Spinal cord (tissue), 10 donors: ENCODE data around the gene CASK. TPM values are rescaled to one million over a fixed set of nuclear protein-coding genes. Genes with fewer than 3 reads are reported as not detected.
"Not testable (repeated sequence)": the region's sequence is repeated elsewhere in the genome, so short reads cannot be mapped to it uniquely, and the experiment has no call there.

ENCODE experiments used
- DNase-seq, 6 donors: peaks; one replicate each; pipeline versions ENCODE4 v3.0.0 to v3.0.0-alpha.2; 2013 to 2015; ENCODE audit warnings: low spot score in 6 of 6, low read depth in 4 of 6
- H3K27ac ChIP-seq: one replicate; pipeline ENCODE4 v1.5.1; 2013; ENCODE audit warnings: low read depth, low read length, control low read depth
- H3K27me3 ChIP-seq: one replicate; pipeline ENCODE4 v1.6.1; 2013; ENCODE audit warnings: low read length; ENCODE audit not compliant: control insufficient read depth, insufficient read depth
- H3K36me3 ChIP-seq: one replicate; pipeline ENCODE4 v1.6.1; 2013; ENCODE audit warnings: low read length; ENCODE audit not compliant: control insufficient read depth, insufficient read depth
- H3K4me1 ChIP-seq: one replicate; pipeline ENCODE4 v1.6.1; 2013; ENCODE audit warnings: low read length; ENCODE audit not compliant: control insufficient read depth, insufficient read depth
- H3K4me3 ChIP-seq: one replicate; pipeline ENCODE4 v1.5.1; 2013; ENCODE audit warnings: low read depth, low read length, control low read depth
- H3K9me3 ChIP-seq: one replicate; pipeline ENCODE4 v1.6.1; 2013; ENCODE audit warnings: low read length; ENCODE audit not compliant: control insufficient read depth, insufficient read depth
- WGBS: methylation state at CpG from one replicate; pipeline ENCODE4 v1.1.5; 2013; ENCODE audit warnings: missing lambda C conversion rate; ENCODE audit not compliant: insufficient coverage; 5-methylcytosine and 5-hydroxymethylcytosine counted together
- polyA plus RNA-seq, 2 donors: library from polyadenylated mRNA; unstranded; fragments of 120-200 nt; gene quantifications; one replicate each; pipeline ENCODE4 v1.2.1, GENCODE V29; 2013; ENCODE audit not compliant: insufficient read length in 2 of 2
- total RNA-seq, 2 donors: library from RNA; depleted of rRNA in 1 of 2; stranded (reverse); fragments of 120-200 nt in 1 of 2; fragments of >200 nt in 1 of 2; gene quantifications; one replicate each; pipeline versions ENCODE4 v1.2.3 to v1.2.4, GENCODE V29; 2013 to 2014
- donor health status: healthy.

Gene CASK
- total and polyA plus RNA-seq, 4 donors: 45.0 to 91.1 (median 57.9) TPM

DNA sequence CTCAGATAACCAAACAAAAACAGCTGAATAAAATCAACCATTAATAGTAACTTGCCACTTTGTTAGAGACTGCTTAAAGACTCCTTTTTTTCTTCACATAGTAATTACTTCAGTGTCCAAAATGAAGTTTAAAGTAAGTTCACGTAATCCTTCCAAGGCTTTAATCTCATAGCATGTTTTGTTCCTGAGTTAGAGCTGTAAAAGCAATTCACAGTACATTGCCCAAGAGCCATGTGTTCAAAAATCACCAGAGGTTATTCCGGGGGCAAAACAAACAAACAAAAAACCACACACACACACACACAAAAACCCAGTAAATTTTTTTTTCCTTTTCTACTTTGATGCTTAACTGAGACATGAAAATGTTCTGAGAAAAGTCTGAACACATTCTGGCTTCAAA is 193.3 kb downstream of the CASK start:
- Histone ChIP-seq H3K36me3 (no peaks in the 10 kb centered on the region), H3K4me1 (no peaks in the 10 kb centered on the region), H3K27me3 (peaks cover 6% of the 10 kb centered on the region), H3K9me3 (no peaks in the 10 kb centered on the region), H3K4me3 (no peak overlapping the region), H3K27ac (no peak overlapping the region)
- DNase-seq: no peak
- no CpG with 5 or more reads among the region's 2 CpGs for WGBS

DNA sequence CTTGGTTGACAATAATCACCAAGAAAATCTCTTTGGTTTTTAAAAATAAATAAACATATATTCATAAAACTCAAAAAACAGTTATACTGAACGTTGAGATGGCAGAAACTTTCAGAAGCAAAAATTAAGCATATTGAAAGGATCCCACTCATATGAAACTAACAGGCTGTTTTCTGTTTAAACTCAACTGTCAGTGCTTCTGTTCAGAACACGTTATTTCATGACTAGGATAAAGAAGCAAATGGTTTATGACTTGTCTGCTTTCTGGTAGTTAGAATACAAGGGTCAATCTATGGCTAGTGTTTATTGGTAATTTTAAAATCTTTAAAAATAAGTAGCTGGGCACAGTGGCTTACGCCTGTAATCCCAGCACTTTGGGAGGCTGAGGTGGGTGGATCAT is 195.2 kb downstream of the CASK start:
- Histone ChIP-seq H3K4me1 (no peaks in the 10 kb centered on the region), H3K4me3 (no peak overlapping the region), H3K9me3 (no peaks in the 10 kb centered on the region), H3K27me3 (peaks cover 3% of the 10 kb centered on the region), H3K36me3 (no peaks in the 10 kb centered on the region), H3K27ac (no peak overlapping the region)
- no peak for DNase-seq
- WGBS: 50% methylated on average over 1 of the region's 3 CpGs

DNA sequence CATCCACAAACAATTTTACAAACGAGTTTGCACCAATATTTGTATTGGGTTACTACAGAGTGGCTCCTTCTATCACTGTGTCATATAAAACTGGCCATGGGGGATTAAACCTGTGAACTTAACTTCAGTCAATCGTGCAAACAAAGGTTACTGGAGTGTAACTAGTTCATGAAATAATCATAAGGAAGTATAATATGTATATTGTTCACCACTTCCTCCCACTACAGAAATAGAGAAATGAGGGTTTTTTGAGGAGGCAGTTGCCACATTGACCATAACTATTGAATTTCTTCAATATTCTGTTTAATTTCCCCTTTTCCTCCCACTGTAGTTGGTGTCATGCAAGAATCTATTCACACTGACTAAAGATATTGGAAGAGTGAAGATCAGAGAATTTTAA is 199.5 kb downstream of the CASK start, which contains the start of gene GPR82:
GPR82 (plus strand) TSS at position 356 of the 400 bp plus-strand sequence. CDS start 2,846 bp downstream, outside the sequence.
- Histone ChIP-seq H3K27me3 (peaks cover 5% of the 10 kb centered on the region), H3K9me3 (no peaks in the 10 kb centered on the region), H3K36me3 (no peaks in the 10 kb centered on the region), H3K4me1 (no peaks in the 10 kb centered on the region), H3K4me3 (no peak within 1 kb of the TSS), H3K27ac (no peak within 1 kb of the TSS)
- WGBS: no CpG with 5 or more reads among the region's 2 CpGs
- DNase-seq: no peak

DNA sequence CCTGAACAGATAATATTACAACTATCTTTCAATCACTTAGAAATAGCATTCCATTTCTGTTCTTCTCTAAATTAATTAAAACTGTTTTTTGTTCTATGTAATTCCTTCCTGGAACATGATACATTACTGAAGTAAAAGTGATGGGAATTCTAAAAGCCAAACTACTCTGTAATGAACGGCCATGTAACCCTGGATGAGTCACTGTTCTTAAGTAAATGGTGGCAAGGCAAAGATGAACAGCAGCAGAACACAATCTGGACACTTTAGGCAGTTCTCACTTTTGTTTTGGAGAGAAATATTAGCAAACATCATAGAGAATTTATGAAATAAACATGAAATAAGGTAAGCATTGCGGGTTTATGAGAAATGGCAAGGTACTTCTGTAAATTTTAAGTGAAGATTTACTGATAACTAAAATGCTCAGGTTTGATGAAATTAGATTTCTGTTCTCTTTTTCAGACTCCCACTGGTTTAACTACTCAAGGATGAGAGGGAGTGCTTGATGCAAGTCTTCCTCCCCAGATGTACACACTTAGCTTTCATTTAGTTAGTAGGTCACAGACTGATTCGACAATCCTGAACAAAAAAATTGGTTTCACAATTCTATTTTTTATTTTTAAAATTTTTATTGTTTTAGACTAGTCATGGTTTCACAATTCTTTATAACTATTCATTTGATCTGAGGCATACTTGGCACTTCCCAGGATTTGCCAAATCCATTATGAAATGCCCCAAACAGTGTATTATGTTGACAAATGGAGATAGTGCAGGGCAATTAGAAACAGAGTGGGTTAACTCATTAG is 200.3 kb downstream of the CASK start:
- no peak for DNase-seq
- WGBS: no CpG with 5 or more reads among the region's 3 CpGs
- peaks cover 5% of the 10 kb centered on the region for H3K27me3 ChIP-seq

DNA sequence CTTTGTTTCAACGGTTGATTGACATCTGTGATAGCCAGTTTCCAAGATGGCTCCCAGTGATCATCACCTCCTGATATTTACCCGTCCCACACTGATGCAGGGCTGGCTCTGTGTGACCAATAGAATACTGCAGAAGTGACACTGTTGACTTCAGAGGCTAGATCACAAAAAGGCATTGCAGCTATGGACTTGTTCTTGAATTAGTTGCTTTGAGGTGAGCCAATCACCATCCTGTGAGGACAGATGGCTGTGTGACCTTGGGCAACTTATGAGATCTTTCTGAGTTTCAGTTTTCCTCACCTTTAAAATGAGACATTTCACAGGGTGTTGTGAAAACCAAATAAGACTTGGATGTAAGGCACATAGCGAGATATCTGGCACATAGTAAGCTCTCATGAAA is 201.1 kb downstream of the CASK start:
- Histone ChIP-seq H3K4me3 (no peak overlapping the region), H3K4me1 (no peaks in the 10 kb centered on the region), H3K27me3 (peaks cover 5% of the 10 kb centered on the region), H3K27ac (no peak overlapping the region), H3K9me3 (no peaks in the 10 kb centered on the region), H3K36me3 (no peaks in the 10 kb centered on the region)
- WGBS: 77% methylated on average over 2 of the region's 3 CpGs
- DNase-seq: no peak

More for the DNA sequence above, 200.3 kb downstream of the CASK start:
- Histone ChIP-seq H3K9me3 (no peaks in the 10 kb centered on the region), H3K4me1 (no peaks in the 10 kb centered on the region), H3K4me3 (no peak overlapping the region), H3K27ac (no peak overlapping the region), H3K36me3 (no peaks in the 10 kb centered on the region)

DNA sequence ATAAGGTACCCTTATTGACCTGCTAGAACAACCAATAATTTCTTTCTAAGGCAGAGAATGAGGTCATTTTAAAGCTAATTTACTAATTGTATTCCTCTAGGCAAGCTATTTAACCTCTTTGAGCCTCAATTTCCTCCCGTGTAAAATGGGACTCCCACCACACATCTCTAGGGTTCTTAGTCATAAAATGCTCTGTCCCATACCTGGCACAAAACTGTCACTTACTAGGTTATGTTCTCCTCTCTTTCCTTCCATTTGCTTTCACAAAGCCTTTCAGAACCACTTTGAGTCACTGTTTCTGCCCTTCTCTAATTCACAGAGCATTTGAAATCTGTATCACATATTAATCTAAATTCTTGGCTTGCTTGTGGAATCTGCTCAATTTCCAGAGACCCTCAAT is 201.8 kb downstream of the CASK start:
- no peak for DNase-seq
- H3K4me3 ChIP-seq: no peak overlapping the region
- H3K27ac ChIP-seq: no peak overlapping the region
- 60% methylated on average over 1 of the region's 1 CpG for WGBS
- no peaks in the 10 kb centered on the region for H3K36me3 ChIP-seq
- H3K9me3 ChIP-seq: no peaks in the 10 kb centered on the region
- H3K27me3 ChIP-seq: peaks cover 5% of the 10 kb centered on the region
- no peaks in the 10 kb centered on the region for H3K4me1 ChIP-seq

DNA sequence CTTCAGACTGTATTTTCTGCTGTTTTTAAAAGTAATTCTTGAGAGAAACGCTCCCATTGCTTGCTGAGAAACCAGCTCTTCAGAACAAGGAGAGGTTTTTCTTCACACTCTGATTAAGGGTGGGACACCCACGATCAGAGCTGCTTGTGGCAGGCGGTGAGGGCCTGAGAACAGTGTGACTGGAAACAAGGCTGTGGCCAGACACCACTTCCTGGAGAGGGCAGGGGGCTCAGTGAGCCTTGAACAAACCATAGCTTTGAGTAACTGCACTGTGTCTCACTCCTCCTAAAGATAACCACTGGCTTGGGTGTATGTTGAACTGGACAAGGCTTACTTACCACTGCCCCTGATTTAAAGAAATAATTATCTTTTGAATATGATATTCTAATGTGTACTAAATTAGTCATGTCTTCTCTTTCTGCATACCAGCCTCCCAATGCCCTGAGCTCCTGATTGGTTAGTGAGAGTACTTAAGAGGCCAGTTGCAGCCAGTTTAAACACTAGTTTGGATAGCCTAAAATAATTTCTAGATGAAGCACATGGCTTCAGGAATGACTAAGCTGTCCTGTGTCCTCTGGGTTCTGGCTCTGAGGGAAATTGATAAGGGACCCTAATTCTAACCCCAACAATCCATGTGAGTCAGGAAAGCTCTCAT is 203.1 kb downstream of the CASK start:
- H3K27me3 ChIP-seq: peaks cover 5% of the 10 kb centered on the region
- no peak overlapping the region for H3K4me3 ChIP-seq
- H3K9me3 ChIP-seq: no peaks in the 10 kb centered on the region
- no peaks in the 10 kb centered on the region for H3K4me1 ChIP-seq
- DNase-seq: no peak
- no peaks in the 10 kb centered on the region for H3K36me3 ChIP-seq
- WGBS: 60% methylated on average over 2 of the region's 3 CpGs
- H3K27ac ChIP-seq: no peak overlapping the region

DNA sequence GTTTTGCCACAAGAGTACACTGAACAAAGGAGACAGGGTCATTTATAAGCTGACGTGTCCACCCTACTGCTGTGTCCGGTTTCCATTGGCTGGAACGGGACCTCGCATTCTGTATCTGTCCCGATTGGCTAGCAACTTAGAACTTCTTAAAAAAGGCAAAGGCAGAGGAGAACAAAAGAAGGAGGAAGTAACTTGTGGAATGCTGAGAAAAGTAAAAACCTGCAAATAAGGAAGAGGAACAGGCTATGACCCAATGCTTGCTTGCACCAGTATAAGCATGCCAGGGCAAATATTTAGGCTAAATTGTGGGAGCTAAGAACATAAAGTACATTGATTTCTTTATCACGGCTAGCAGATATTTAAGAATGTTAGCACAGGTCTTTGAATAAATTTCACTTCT is 203.7 kb downstream of the CASK start:
- not testable (repeated sequence) for H3K27ac ChIP-seq, H3K27me3 ChIP-seq, H3K9me3 ChIP-seq, H3K4me3 ChIP-seq, DNase-seq, H3K4me1 ChIP-seq, H3K36me3 ChIP-seq
- WGBS: 75% methylated on average over 2 of the region's 6 CpGs

DNA sequence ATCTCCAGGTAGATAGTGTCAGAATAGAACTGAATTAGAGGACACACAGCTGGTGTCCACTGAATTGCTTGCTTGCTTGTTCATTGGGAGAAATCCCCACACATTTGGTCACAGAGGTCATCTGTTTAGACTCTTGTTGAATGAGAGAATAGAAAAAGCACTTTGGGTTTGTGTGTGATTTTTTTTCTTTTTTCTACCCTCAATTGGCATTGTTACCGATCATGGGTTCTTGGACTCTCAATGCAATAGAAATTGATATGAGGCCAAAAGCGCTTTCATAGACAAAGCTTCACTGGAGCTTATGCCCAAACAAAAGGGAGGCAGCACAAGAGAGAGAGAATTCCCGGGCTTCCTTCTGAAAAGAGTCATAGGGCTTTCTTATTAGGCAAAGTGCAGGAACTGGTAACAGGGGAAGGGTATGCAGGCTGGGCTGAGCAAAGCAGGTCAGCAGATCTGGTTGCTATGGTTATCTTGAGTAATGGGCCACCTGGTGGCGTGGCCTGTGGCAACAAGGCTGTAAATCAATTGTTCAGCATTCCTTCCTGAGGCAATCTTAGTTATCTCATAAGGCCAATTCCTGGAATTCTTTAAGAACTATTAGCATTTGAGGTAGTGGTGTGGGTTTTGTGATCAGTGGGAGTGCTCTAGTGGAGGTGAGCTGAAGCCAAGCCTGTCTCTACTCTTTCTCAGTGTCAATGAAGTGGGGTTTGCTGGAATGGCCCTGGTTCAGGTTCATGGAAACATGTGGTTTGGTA is 204.7 kb downstream of the CASK start:
- DNase-seq: peak in 1 of 6 donors; percentile 26
- no peaks in the 10 kb centered on the region for H3K9me3 ChIP-seq
- no peak overlapping the region for H3K4me3 ChIP-seq
- no peaks in the 10 kb centered on the region for H3K4me1 ChIP-seq
- peaks cover 5% of the 10 kb centered on the region for H3K27me3 ChIP-seq
- no peaks in the 10 kb centered on the region for H3K36me3 ChIP-seq
- 38% methylated on average over 4 of the region's 4 CpGs for WGBS
- H3K27ac ChIP-seq: no peak overlapping the region
